MCF 10A (cell line): ENCODE results near the gene RAC3. TPM values are rescaled to one million over a fixed set of nuclear protein-coding genes. Genes with fewer than 3 reads are reported as not detected.

Experiments
- BruUV-seq: library from RNA; stranded (reverse); fragments of 400-500 nt; replicated peaks from 2 replicates; lab custom pipeline; 2021; lab: Mats Ljungman, UMichigan
- CTCF ChIA-PET: fragments of 300-600 bp; sonication (Branson Sonifier 250); formaldehyde crosslinking; extraction: SDS; loops from one replicate; lab custom pipeline; 2021; ENCODE audit warnings: antibody characterized with exemption, inconsistent platforms; lab: Yijun Ruan, JAX
- POLR2A ChIA-PET: fragments of 300-600, 350-650 bp; sonication (Branson Sonifier 250); formaldehyde crosslinking; extraction: SDS; loops from one replicate; lab custom pipeline; 2020; ENCODE audit warnings: antibody characterized with exemption, inconsistent platforms; lab: Yijun Ruan, JAX
- DNase-seq: peaks from one replicate; pipeline ENCODE4 v3.0.0-alpha.2; 2018; ENCODE audit not compliant: unreplicated experiment
- H3K27ac Mint-ChIP-seq: one replicate; pipeline ENCODE4 v1.8.0; 2022; ENCODE audit warnings: mild to moderate bottlenecking, low read depth, mixed read lengths; ENCODE audit not compliant: unreplicated experiment
- H3K27me3 Mint-ChIP-seq: one replicate; pipeline ENCODE4 v1.8.0; 2022; ENCODE audit warnings: mixed read lengths; ENCODE audit not compliant: insufficient read depth, unreplicated experiment
- H3K36me3 Mint-ChIP-seq: one replicate; pipeline ENCODE4 v1.8.0; 2022; ENCODE audit warnings: mild to moderate bottlenecking, moderate library complexity, mixed read lengths; ENCODE audit not compliant: insufficient read depth, unreplicated experiment
- H3K4me1 Mint-ChIP-seq: one replicate; pipeline ENCODE4 v1.8.0; 2022; ENCODE audit warnings: mixed read lengths; ENCODE audit not compliant: insufficient read depth, unreplicated experiment
- H3K4me3 Mint-ChIP-seq: one replicate; pipeline ENCODE4 v1.8.0; 2022; ENCODE audit warnings: mild to moderate bottlenecking, moderate library complexity, mixed read lengths; ENCODE audit not compliant: unreplicated experiment
- H3K9me3 Mint-ChIP-seq: one replicate; pipeline ENCODE4 v1.8.0; 2022; ENCODE audit warnings: mixed read lengths; ENCODE audit not compliant: unreplicated experiment
- intact Hi-C: fragments of 100-400 bp; cut with micrococcal nuclease; formaldehyde crosslinking; loops from 2 replicates; pipeline ENCODE4 v1.14.1; 2022
- total RNA-seq: library from RNA; stranded (reverse); gene quantifications from 2 replicates; pipeline ENCODE4 v1.2.3, GENCODE V29; 2022
- TF ChIP-seq, protein P1 (sequence below): fragments of 200-600 bp; IDR thresholded peaks from one replicate; pipeline ENCODE4 v1.8.0; 2022; ENCODE audit warnings: antibody characterized with exemption, mild to moderate bottlenecking; ENCODE audit not compliant: unreplicated experiment

Gene RAC3
- total RNA-seq, 1 experiment from 2014 or later, result 9.7 TPM

DNA sequence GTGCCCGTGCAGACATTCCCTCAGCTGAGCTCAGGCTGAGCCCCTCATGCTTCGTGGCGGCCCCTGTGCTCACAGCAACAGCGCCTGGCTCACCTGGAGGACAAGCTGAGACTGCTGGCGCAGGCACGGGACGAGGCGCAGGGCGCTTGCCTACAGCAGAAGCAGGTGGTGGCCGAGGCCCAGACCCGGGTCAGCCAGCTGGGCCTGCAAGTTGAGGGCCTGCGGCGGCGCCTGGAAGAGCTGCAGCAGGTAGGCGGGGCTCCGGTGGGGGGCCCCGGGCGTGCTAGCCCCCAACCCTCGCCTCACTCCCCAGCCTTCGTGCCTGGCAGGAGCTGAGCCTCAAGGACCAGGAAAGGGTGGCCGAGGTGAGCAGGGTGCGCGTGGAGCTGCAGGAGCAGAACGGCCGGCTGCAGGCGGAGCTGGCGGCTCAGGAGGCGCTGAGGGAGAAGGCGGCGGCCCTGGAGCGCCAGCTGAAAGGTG lies 1.4 kb upstream of the RAC3 start:
- H3K4me3 Mint-ChIP-seq, result peak overlapping the region; percentile 78
- POLR2A ChIA-PET, result interaction anchor here (0.6 to 1.7 kb wide), 7 partner anchors 8 to 223 kb away, joined by 3 to 4 read pairs (median 3); partner anchors contain the start of genes DCXR and FASN
- H3K27ac Mint-ChIP-seq, result no peak overlapping the region

DNA sequence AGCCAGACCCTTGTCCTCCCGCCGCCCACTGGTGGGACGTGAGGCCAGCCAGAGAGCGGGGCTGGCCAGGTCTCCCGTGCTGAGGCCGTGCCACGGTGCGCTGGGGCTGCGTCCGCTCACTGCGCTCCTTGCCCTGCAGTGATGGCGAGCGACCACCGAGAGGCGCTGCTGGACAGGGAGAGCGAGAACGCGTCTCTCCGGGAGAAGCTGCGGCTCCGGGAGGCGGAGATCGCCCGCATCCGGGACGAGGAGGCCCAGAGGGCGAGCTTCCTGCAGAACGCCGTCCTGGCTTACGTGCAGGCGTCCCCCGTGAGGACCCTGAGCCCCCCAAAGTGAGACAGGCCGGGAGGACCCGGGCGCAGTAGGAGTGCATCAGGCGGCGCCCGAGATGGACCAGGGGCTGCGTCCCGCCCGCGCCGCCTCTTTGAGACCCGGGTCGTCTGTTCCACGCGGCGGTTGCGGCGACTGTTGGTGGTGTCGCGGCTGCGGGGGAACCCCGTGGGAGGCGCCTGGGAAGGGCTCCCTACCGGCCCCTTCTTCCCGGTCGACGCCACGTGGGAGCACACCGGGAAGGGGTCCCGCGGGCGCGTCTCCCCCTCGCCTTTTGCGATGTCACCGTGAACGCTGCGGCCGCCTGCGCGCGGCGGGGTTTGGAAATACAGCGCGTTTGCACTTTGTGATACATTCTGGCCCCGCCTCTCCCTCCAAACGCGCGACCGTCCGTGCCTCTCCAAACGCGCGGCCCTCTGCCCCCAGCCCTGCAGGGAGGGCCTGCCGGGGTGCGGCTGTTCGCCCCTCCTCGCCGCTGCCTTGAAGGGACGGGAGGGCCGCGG lies 792 bp upstream of the RAC3 start:
- intact Hi-C loops, result loop anchor here (2.0 to 10.0 kb wide), 3 partner anchors 64 to 214 kb away; partner anchors contain the start of gene FASN

More for the DNA sequence above, 1.4 kb upstream of the RAC3 start:
- no peak for DNase-seq
- TF ChIP-seq, protein P1, sequence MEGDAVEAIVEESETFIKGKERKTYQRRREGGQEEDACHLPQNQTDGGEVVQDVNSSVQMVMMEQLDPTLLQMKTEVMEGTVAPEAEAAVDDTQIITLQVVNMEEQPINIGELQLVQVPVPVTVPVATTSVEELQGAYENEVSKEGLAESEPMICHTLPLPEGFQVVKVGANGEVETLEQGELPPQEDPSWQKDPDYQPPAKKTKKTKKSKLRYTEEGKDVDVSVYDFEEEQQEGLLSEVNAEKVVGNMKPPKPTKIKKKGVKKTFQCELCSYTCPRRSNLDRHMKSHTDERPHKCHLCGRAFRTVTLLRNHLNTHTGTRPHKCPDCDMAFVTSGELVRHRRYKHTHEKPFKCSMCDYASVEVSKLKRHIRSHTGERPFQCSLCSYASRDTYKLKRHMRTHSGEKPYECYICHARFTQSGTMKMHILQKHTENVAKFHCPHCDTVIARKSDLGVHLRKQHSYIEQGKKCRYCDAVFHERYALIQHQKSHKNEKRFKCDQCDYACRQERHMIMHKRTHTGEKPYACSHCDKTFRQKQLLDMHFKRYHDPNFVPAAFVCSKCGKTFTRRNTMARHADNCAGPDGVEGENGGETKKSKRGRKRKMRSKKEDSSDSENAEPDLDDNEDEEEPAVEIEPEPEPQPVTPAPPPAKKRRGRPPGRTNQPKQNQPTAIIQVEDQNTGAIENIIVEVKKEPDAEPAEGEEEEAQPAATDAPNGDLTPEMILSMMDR, result no peak
- H3K27me3 Mint-ChIP-seq, result no peaks in the 10 kb centered on the region
- H3K36me3 Mint-ChIP-seq, result peaks cover 5% of the 10 kb centered on the region
- intact Hi-C loops, result loop anchor here (2.0 to 10.0 kb wide), 3 partner anchors 65 to 215 kb away; partner anchors contain the start of gene FASN
- CTCF ChIA-PET, result interaction anchor here (0.5 to 2.3 kb wide), 9 partner anchors 10 to 1574 kb away, joined by 3 to 13 read pairs (median 3); no protein-coding TSS in a partner anchor
- H3K9me3 Mint-ChIP-seq, result no peaks in the 10 kb centered on the region
- no peaks in the 10 kb centered on the region for H3K4me1 Mint-ChIP-seq
- BruUV-seq, result no TSS peak

DNA sequence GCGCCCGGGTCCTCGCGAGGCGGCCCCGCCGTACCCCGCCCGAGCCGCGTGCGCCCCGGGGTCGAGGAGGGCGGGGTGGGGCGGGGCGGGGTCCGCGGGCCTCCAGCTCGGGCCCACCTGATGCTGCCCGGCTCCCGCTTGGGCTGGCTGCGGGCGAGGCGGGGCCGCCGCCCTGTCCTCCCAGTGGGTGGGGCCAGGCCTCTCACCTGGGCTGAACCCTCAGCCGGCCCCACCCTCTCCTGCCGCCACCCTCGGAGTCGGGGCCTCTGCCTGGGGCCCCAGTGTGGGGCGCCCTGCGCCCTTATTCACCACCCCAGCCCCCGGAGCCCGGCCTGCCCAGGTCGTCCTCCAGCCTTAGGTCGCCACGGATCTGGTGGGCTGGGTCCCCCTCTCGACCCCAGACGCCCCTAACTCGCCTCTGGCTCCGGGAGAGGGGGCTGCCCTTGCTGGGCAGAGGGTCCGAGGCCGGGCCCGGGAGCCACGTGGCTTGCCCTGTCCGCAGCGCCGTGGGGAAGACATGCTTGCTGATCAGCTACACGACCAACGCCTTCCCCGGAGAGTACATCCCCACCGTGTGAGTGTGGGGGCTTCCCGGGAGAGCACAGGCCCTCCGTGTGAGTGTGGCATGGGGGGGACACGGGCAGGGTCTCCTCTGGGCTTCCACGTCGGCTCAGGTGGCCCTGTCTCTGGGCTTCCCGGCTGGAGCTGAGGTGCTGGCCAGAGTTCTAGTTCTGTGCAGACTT lies 578 bp downstream of the RAC3 start:
- TF ChIP-seq, protein P1, result no peak
- Mint-ChIP-seq H3K27ac (no peak overlapping the region), H3K27me3 (no peaks in the 10 kb centered on the region), H3K4me1 (no peaks in the 10 kb centered on the region), H3K36me3 (no peaks in the 10 kb centered on the region), H3K4me3 (peak overlapping the region; percentile 56), H3K9me3 (no peaks in the 10 kb centered on the region)
- BruUV-seq, result no TSS peak
- DNase-seq, result peak; percentile 51
- ChIA-PET CTCF (interaction anchor here (2.2 kb wide), 1 partner anchor 12 kb away, joined by 7 read pairs; no protein-coding TSS in a partner anchor), POLR2A (interaction anchor here (0.8 to 1.3 kb wide), 5 partner anchors 9 to 120 kb away, joined by 3 to 4 read pairs (median 3); partner anchors contain the start of genes CENPX and LRRC45)
- intact Hi-C loops, result loop anchor here (2.0 to 10.0 kb wide), 3 partner anchors 63 to 213 kb away; partner anchors contain the start of gene FASN

More for the DNA sequence above, 792 bp upstream of the RAC3 start:
- Mint-ChIP-seq H3K4me1 (no peaks in the 10 kb centered on the region), H3K27me3 (no peaks in the 10 kb centered on the region), H3K4me3 (peak overlapping the region; percentile 78), H3K36me3 (peaks cover 5% of the 10 kb centered on the region), H3K27ac (peak overlapping the region; percentile 35), H3K9me3 (no peaks in the 10 kb centered on the region)
- POLR2A ChIA-PET, result interaction anchor here (0.6 to 1.7 kb wide), 10 partner anchors 7 to 267 kb away, joined by 3 to 4 read pairs (median 3); partner anchors contain the start of genes CENPX, DCXR, FASN and LRRC45
- BruUV-seq, result no TSS peak
- peak; percentile 83 for DNase-seq
- CTCF ChIA-PET, result interaction anchor here (0.5 to 2.3 kb wide), 12 partner anchors 10 to 1575 kb away, joined by 3 to 13 read pairs (median 3); no protein-coding TSS in a partner anchor
- TF ChIP-seq, protein P1, result peak; percentile 98
